Measurements from ENCODE around the gene TIMM44. TPM values are rescaled to one million over a fixed set of nuclear protein-coding genes. Genes with fewer than 3 reads are reported as not detected.

Gene TIMM44
- total and polyA plus RNA-seq, 7 donors: 33.0 to 80.1 (median 72.4) TPM

GRCh38 chr19:7925171-7925851 lies 18.2 kb downstream of the TIMM44 start:
- intact Hi-C loops (cut with DNase I): loop anchor here (10.0 kb wide), 3 partner anchors 439 to 1191 kb away; partner anchors contain the start of genes ANGPTL4, GPR108, MBD3L1 and TRIP10
- no peaks in the 10 kb centered on the region for H3K9me3 ChIP-seq
- DNase-seq: peak; percentile 91
- H3K27ac ChIP-seq: peak overlapping the region; percentile 89 to 97 (median 94)
- no peaks in the 10 kb centered on the region for H3K27me3 ChIP-seq
- 1% methylated on average over 98 of the region's 98 CpGs for WGBS, 2 donors
- H3K4me1 ChIP-seq: peaks cover 0 to 91% (median 87%) of the 10 kb centered on the region in 4 donors
- H3K36me3 ChIP-seq: peaks cover 11 to 16% (median 13%) of the 10 kb centered on the region in 4 donors
- H3K4me3 ChIP-seq: peak overlapping the region; percentile 39 to 81 (median 64)
- no peak for TF ChIP-seq EP300 (IDR thresholded peaks at IDR 0.05)
- no peak for TF ChIP-seq POLR2A (IDR thresholded peaks at IDR 0.05)
- TF ChIP-seq POLR2AphosphoS5 (IDR thresholded peaks at IDR 0.05): peak in 3 of 4 donors; percentile 42 to 64 (median 53)
- TF ChIP-seq, protein P1, sequence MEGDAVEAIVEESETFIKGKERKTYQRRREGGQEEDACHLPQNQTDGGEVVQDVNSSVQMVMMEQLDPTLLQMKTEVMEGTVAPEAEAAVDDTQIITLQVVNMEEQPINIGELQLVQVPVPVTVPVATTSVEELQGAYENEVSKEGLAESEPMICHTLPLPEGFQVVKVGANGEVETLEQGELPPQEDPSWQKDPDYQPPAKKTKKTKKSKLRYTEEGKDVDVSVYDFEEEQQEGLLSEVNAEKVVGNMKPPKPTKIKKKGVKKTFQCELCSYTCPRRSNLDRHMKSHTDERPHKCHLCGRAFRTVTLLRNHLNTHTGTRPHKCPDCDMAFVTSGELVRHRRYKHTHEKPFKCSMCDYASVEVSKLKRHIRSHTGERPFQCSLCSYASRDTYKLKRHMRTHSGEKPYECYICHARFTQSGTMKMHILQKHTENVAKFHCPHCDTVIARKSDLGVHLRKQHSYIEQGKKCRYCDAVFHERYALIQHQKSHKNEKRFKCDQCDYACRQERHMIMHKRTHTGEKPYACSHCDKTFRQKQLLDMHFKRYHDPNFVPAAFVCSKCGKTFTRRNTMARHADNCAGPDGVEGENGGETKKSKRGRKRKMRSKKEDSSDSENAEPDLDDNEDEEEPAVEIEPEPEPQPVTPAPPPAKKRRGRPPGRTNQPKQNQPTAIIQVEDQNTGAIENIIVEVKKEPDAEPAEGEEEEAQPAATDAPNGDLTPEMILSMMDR (IDR thresholded peaks at IDR 0.05): peak in 3 of 4 experiments; percentile 36 to 95 (median 59)

- WGBS, 2 donors: 34 to 50% methylated on average over 34 of the region's 34 CpGs
- Histone ChIP-seq H3K36me3 (peaks cover 11 to 16% (median 13%) of the 10 kb centered on the region in 4 donors), H3K27ac (peak overlapping the region; percentile 89 to 97 (median 94)), H3K4me1 (peaks cover 0 to 89% (median 85%) of the 10 kb centered on the region in 4 donors), H3K27me3 (no peaks in the 10 kb centered on the region), H3K4me3 (peak overlapping the region; percentile 39 to 81 (median 64)), H3K9me3 (no peaks in the 10 kb centered on the region)
- DNase-seq: no peak
- TF ChIP-seq POLR2A (IDR thresholded peaks at IDR 0.05): no peak
- no peak for TF ChIP-seq POLR2AphosphoS5 (IDR thresholded peaks at IDR 0.05)
- no peak for TF ChIP-seq EP300 (IDR thresholded peaks at IDR 0.05)
- TF ChIP-seq, protein P1 (IDR thresholded peaks at IDR 0.05): no peak
- intact Hi-C loops (cut with DNase I): loop anchor here (10.0 kb wide), 3 partner anchors 440 to 1190 kb away; partner anchors contain the start of genes ANGPTL4, GPR108, MBD3L1 and TRIP10
These were observed 18.8 kb downstream of the TIMM44 start for GRCh38 chr19:7924651-7925170.

- H3K9me3 ChIP-seq: no peaks in the 10 kb centered on the region
- peaks cover 11 to 16% (median 13%) of the 10 kb centered on the region in 4 donors for H3K36me3 ChIP-seq
- peaks cover 0 to 4% (median 1%) of the 10 kb centered on the region in 3 donors for H3K27me3 ChIP-seq
- H3K4me1 ChIP-seq: peaks cover 0 to 89% (median 85%) of the 10 kb centered on the region in 4 donors
- 62 to 82% methylated on average over 12 of the region's 12 CpGs for WGBS, 2 donors
- TF ChIP-seq, protein P1 (IDR thresholded peaks at IDR 0.05): no peak
- TF ChIP-seq POLR2A (IDR thresholded peaks at IDR 0.05) (no peak), EP300 (IDR thresholded peaks at IDR 0.05) (no peak), POLR2AphosphoS5 (IDR thresholded peaks at IDR 0.05) (no peak)
- intact Hi-C loops (cut with DNase I): loop anchor here (10.0 kb wide), 3 partner anchors 441 to 1189 kb away; partner anchors contain the start of genes ANGPTL4, GPR108, MBD3L1 and TRIP10
- H3K4me3 ChIP-seq: peak overlapping the region; percentile 39 to 81 (median 64)
- H3K27ac ChIP-seq: peak overlapping the region; percentile 89 to 97 (median 94)
- no peak for DNase-seq
These were observed 19.2 kb downstream of the TIMM44 start for GRCh38 chr19:7924241-7924640.

DNA sequence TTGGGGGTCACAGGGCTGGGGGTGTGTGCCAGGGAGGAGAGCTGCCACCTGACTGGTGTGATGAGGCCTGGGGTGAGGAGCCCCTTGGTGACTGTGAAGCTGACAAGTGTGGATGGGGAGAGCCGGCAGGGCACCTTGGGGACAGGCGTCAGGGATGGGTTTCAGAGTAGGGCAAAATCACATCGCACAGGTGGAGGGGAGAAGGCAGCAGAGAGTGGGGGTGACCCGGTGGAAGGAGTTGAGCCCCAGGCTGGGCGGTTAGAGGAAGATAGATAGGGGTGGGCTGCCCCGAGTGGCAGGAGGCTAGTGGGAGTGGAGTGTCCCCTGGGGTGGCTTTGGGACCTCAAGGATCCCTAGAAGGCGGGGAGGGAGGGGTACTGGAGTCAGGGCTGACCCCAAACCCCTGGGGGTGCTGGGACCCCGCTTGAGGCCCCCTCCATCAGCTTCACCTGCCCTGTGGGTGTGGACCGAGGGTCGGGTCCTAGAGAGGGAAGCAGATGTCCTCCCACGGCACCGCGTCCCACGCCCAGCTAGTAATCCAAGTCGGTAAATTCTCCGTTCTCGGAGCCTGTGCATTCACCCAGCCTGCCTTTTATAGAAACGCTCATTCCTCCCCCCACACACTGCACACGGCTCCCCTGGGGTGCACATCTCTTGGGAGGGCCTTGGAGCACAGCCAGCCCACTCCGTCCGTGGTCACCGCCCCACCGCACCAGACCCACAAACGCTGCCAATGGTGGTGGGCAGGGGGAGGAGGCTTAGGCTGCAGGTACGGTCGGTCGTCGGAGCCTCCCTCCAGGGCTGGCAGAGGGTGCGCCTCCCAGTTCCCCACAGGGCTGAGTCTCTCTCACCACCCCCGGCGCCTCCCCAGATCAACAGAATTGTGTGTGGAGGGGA lies 19.9 kb downstream of the TIMM44 start:
- Histone ChIP-seq H3K9me3 (no peaks in the 10 kb centered on the region), H3K36me3 (peaks cover 11 to 16% (median 13%) of the 10 kb centered on the region in 4 donors), H3K4me3 (peak overlapping the region; percentile 39 to 81 (median 64)), H3K27ac (peak overlapping the region; percentile 89 to 97 (median 94)), H3K27me3 (peaks cover 6 to 11% (median 7%) of the 10 kb centered on the region in 3 donors), H3K4me1 (peaks cover 0 to 88% (median 87%) of the 10 kb centered on the region in 4 donors)
- peak; percentile 91 for DNase-seq
- WGBS, 2 donors: 83% methylated on average over 31 of the region's 31 CpGs
- TF ChIP-seq, protein P1 (IDR thresholded peaks at IDR 0.05): no peak
- TF ChIP-seq POLR2AphosphoS5 (IDR thresholded peaks at IDR 0.05) (peak; percentile 48 to 67 (median 60)), POLR2A (IDR thresholded peaks at IDR 0.05) (peak in 1 of 2 donors; percentile 4), EP300 (IDR thresholded peaks at IDR 0.05) (no peak)
- intact Hi-C loops (cut with DNase I): loop anchor here (10.0 kb wide), 3 partner anchors 441 to 1189 kb away; partner anchors contain the start of genes ANGPTL4, GPR108, MBD3L1 and TRIP10

Measured in sigmoid colon (tissue), 7 donors.